Hepatocyte (in vitro differentiated cells): ENCODE results near the gene ADCY1.

ENCODE experiments used
- CTCF ChIP-seq: fragments of 200-600 bp; sonication (generic); IDR thresholded peaks from 2 replicates; pipeline ENCODE4 v1.5.1; 2016; ENCODE audit warnings: antibody characterized with exemption, mild to moderate bottlenecking; ENCODE audit not compliant: poor library complexity
- EZH2phosphoT487 ChIP-seq: fragments of 200-600 bp; sonication (generic); IDR thresholded peaks from one replicate; pipeline ENCODE4 v1.6.1; 2018; ENCODE audit warnings: antibody characterized with exemption, mild to moderate bottlenecking, low read depth, moderate library complexity; ENCODE audit not compliant: unreplicated experiment, severe bottlenecking

GRCh38 chr7:45665172-45665571 is 91.0 kb downstream of the ADCY1 start:
- TF ChIP-seq CTCF (no peak), EZH2phosphoT487 (no peak)
